Upper lobe of right lung (tissue), 1 donor: ENCODE results near the gene RPS6KA6. TPM values are rescaled to one million over a fixed set of nuclear protein-coding genes. Genes with fewer than 3 reads are reported as not detected.

Source experiments
- ATAC-seq: fragments of 200-7000 bp; cut with Tn5 transposase; one replicate; pipeline ENCODE4 v1.9.1; 2020; ENCODE audit warnings: mild to moderate bottlenecking, moderate library complexity
- DNase-seq: peaks from one replicate; pipeline ENCODE4 v3.0.0-alpha.2; 2020
- H3K27ac ChIP-seq: fragments of 200-600 bp; one replicate; pipeline ENCODE4 v1.8.0; 2022
- H3K27me3 ChIP-seq: fragments of 200-600 bp; one replicate; pipeline ENCODE4 v1.8.0; 2022; ENCODE audit warnings: mild to moderate bottlenecking
- H3K36me3 ChIP-seq: fragments of 200-600 bp; one replicate; pipeline ENCODE4 v1.8.0; 2022
- H3K4me1 ChIP-seq: fragments of 200-600 bp; one replicate; pipeline ENCODE4 v1.8.0; 2022
- H3K4me3 ChIP-seq: fragments of 200-600 bp; one replicate; pipeline ENCODE4 v1.8.0; 2022; ENCODE audit warnings: mild to moderate bottlenecking
- H3K9me3 ChIP-seq: fragments of 200-600 bp; one replicate; pipeline ENCODE4 v1.8.0; 2022
- intact Hi-C: fragments of 100-400 bp; cut with DNase I; formaldehyde crosslinking; loops from one replicate; pipeline ENCODE4 v1.11.0; 2022
- total RNA-seq: library from RNA; stranded (reverse); fragmentation: NEBNext Ultra II Directional; extraction: Animal tissue kit (Norgen Biotek cat#: 25700); gene quantifications from one replicate; pipeline ENCODE4 v1.2.1, GENCODE V29; 2021
- TF ChIP-seq, protein P1 (sequence below): fragments of 200-600 bp; IDR thresholded peaks from one replicate; pipeline ENCODE4 v1.8.0; 2022; ENCODE audit warnings: antibody characterized with exemption
- donor health status: DM: no; HTN: yes; CAD: no; lungs with severe emphysema.

The RPS6KA6 gene
- total RNA-seq, 1 donor from 2014 or later, result 2.4 TPM

DNA sequence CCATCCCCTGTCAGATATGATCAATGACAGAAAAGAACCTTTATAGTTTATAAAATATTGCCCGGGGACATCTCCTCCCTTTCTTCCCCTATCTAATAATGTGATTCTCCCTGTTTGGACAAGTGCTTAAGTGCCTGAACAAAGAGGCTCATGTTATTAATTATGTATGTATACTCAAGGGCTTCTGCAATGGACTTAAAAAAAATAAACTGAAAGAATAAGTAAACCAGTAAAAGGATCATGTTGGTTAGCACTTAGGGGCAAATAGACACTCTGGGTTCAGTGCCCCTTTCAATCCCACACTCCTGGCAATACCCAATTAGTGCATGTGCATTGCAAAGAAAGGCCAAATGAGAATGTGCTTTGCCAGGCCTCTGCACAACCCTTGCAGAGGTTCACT, 30.7 kb upstream of the RPS6KA6 start:
- Histone ChIP-seq H3K4me1 (no peaks in the 10 kb centered on the region), H3K27me3 (no peaks in the 10 kb centered on the region), H3K4me3 (no peak overlapping the region), H3K9me3 (no peaks in the 10 kb centered on the region), H3K36me3 (no peaks in the 10 kb centered on the region), H3K27ac (no peak overlapping the region)
- TF ChIP-seq, protein P1, sequence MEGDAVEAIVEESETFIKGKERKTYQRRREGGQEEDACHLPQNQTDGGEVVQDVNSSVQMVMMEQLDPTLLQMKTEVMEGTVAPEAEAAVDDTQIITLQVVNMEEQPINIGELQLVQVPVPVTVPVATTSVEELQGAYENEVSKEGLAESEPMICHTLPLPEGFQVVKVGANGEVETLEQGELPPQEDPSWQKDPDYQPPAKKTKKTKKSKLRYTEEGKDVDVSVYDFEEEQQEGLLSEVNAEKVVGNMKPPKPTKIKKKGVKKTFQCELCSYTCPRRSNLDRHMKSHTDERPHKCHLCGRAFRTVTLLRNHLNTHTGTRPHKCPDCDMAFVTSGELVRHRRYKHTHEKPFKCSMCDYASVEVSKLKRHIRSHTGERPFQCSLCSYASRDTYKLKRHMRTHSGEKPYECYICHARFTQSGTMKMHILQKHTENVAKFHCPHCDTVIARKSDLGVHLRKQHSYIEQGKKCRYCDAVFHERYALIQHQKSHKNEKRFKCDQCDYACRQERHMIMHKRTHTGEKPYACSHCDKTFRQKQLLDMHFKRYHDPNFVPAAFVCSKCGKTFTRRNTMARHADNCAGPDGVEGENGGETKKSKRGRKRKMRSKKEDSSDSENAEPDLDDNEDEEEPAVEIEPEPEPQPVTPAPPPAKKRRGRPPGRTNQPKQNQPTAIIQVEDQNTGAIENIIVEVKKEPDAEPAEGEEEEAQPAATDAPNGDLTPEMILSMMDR, result no peak
- ATAC-seq (no peak), DNase-seq (no peak)
- intact Hi-C loops, result no loop called here

- intact Hi-C loops, result no loop called here
- DNase-seq (no peak), ATAC-seq (no peak)
- no peaks in the 10 kb centered on the region for H3K36me3 ChIP-seq
- no peak overlapping the region for H3K4me3 ChIP-seq
- no peaks in the 10 kb centered on the region for H3K4me1 ChIP-seq
- H3K9me3 ChIP-seq, result no peaks in the 10 kb centered on the region
- H3K27me3 ChIP-seq, result no peaks in the 10 kb centered on the region
- TF ChIP-seq, protein P1, result no peak
- H3K27ac ChIP-seq, result no peak overlapping the region
Observed at GRCh38 chrX:84216881-84217280, 28.9 kb upstream of the RPS6KA6 start.

DNA sequence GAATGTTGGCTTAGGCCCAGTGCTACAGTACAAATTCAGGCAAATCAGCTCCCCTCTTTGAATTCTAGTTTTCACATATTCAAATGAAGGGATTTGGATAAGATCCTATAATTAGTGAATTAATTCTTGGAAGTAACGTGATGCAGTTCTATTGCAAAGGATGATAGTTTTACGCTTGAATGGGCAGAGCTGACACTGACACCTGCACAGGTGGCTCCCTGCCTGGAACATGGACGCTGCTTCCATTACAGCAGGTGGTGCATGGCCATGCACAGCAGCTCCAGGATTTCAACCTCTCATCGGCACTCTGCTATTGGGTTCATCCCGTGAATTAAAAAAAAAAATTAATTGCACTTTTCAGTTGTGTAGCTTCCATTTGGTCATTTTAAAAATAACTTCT, 28.4 kb upstream of the RPS6KA6 start:
- DNase-seq (no peak), ATAC-seq (no peak)
- Histone ChIP-seq H3K27me3 (no peaks in the 10 kb centered on the region), H3K4me1 (no peaks in the 10 kb centered on the region), H3K9me3 (no peaks in the 10 kb centered on the region), H3K4me3 (no peak overlapping the region), H3K36me3 (no peaks in the 10 kb centered on the region), H3K27ac (no peak overlapping the region)
- intact Hi-C loops, result no loop called here
- TF ChIP-seq, protein P1, result no peak

DNA sequence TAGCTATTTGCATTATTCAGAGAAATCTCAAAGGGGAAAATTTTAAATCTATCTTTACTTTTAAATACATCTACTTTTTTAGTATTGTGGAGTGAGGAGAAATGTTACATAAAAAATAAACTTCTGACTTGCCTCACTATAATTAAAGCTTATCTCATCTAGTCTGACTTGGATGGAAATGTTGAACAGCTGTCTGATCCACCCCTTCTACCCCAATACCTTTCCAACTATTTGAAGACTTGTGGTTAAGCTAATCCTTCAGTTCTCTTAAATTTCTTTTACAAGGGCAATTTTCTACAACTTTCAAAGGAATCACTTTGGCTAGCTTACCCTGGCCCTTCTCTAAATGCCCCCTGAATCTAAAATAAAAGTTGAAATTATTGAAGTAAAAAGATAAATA, 17.3 kb upstream of the RPS6KA6 start:
- TF ChIP-seq, protein P1, result no peak
- Histone ChIP-seq H3K4me1 (no peaks in the 10 kb centered on the region), H3K36me3 (no peaks in the 10 kb centered on the region), H3K9me3 (no peaks in the 10 kb centered on the region), H3K27ac (no peak overlapping the region), H3K4me3 (no peak overlapping the region), H3K27me3 (no peaks in the 10 kb centered on the region)
- ATAC-seq (no peak), DNase-seq (no peak)
- intact Hi-C loops, result no loop called here

DNA sequence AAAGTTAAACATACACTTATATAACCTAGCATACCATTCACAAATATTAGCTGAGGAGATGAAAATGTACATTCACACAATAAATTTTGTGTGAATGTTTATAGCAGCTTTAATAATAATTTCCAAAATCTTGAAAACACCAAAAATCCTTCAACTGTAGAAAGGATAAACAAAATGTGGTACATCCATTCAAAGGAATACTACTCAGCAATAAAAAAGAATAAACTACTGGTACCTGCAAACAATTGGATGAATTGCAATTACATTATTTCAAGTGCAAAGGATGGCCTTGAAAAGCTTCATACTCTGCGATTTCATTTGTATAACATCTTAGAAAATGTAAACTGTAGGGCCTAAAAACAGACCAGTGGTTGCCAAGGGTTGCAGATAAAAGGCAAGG, 11.7 kb upstream of the RPS6KA6 start:
- Histone ChIP-seq H3K4me1 (no peaks in the 10 kb centered on the region), H3K27ac (no peak overlapping the region), H3K27me3 (no peaks in the 10 kb centered on the region), H3K36me3 (no peaks in the 10 kb centered on the region), H3K9me3 (no peaks in the 10 kb centered on the region), H3K4me3 (no peak overlapping the region)
- ATAC-seq (no peak), DNase-seq (no peak)
- intact Hi-C loops, result no loop called here
- TF ChIP-seq, protein P1, result no peak

GRCh38 chrX:84197550-84197949, 9.6 kb upstream of the RPS6KA6 start:
- Histone ChIP-seq H3K4me3 (no peak overlapping the region), H3K4me1 (no peaks in the 10 kb centered on the region), H3K36me3 (no peaks in the 10 kb centered on the region), H3K27me3 (no peaks in the 10 kb centered on the region), H3K27ac (no peak overlapping the region), H3K9me3 (no peaks in the 10 kb centered on the region)
- DNase-seq (no peak), ATAC-seq (no peak)
- intact Hi-C loops, result no loop called here
- TF ChIP-seq, protein P1, result no peak
